K562 (cell line): Measurements from ENCODE around the gene KCNK1. TPM values are rescaled to one million over a fixed set of nuclear protein-coding genes. Genes with fewer than 3 reads are reported as not detected.

Source experiments
- CBX8 ChIP-seq: fragments of 200-600 bp; sonication (generic); IDR thresholded peaks from 2 replicates; pipeline ENCODE4 v1.6.1; 2012; ENCODE audit warnings: borderline replicate concordance, mixed run types, low read depth, mild to moderate bottlenecking, moderate library complexity, mixed read lengths, low read length, control low read depth, inconsistent platforms; ENCODE audit not compliant: poor library complexity, severe bottlenecking; ENCODE audit errors: extremely low read depth
- ELF1 ChIP-seq: fragments of 200-800 bp; sonication (Bioruptor generic); IDR thresholded peaks from 2 replicates; pipeline ENCODE4 v1.6.1; 2016; ENCODE audit warnings: missing genetic modification characterization, missing compliant biosample characterization
- ELK3 ChIP-seq: fragments of 450-650 bp; formaldehyde crosslinking; IDR thresholded peaks from 2 replicates; pipeline ENCODE4 v1.4.0; 2020; ENCODE audit warnings: mild to moderate bottlenecking
- ESRRB ChIP-seq: fragments of 250-450 bp; sonication (Bioruptor Pico); IDR thresholded peaks from 2 replicates; pipeline ENCODE4 v1.5.0; 2020; ENCODE audit warnings: mild to moderate bottlenecking, moderate library complexity, borderline replicate concordance
- FOXO4 ChIP-seq: fragments of 450-650 bp; formaldehyde crosslinking; IDR thresholded peaks from 2 replicates; pipeline ENCODE4 v1.4.0; 2020; ENCODE audit warnings: mild to moderate bottlenecking, moderate library complexity
- GABPB1 ChIP-seq: sonication (generic); formaldehyde crosslinking; IDR thresholded peaks from 2 replicates; pipeline ENCODE4 v1.8.0; 2022; ENCODE audit warnings: mild to moderate bottlenecking, missing genetic modification reagents
- HMBOX1 ChIP-seq: sonication (generic); IDR thresholded peaks from 2 replicates; pipeline ENCODE4 v1.6.1; 2016
- HNRNPL ChIP-seq: fragments of 200-400 bp; formaldehyde crosslinking; IDR thresholded peaks from 2 replicates; pipeline ENCODE4 v1.6.1; 2017; ENCODE audit warnings: low read depth, mild to moderate bottlenecking, low read length
- KLF16 ChIP-seq: IDR thresholded peaks from 2 replicates; pipeline ENCODE4 v1.6.1; 2016; ENCODE audit warnings: antibody characterized with exemption
- MCM7 ChIP-seq, 2 experiments: fragments of 450-650 bp; IDR thresholded peaks; 2 replicates each; pipeline ENCODE4 v1.6.1; 2016 to 2018
- NR2C1 ChIP-seq, 2 experiments: fragments of 450-650 bp; IDR thresholded peaks; 2 replicates each; pipeline ENCODE4 v1.6.1; 2017; ENCODE audit warnings: mild to moderate bottlenecking in 2 of 2, antibody characterized with exemption in 1 of 2, inconsistent platforms in 1 of 2, missing compliant biosample characterization in 1 of 2, missing genetic modification characterization in 1 of 2
- OTX1 ChIP-seq: fragments of 450-650 bp; formaldehyde crosslinking; IDR thresholded peaks from 2 replicates; pipeline ENCODE4 v1.4.0; 2022; ENCODE audit warnings: mild to moderate bottlenecking
- PTTG1 ChIP-seq: fragments of 450-650 bp; IDR thresholded peaks from 2 replicates; pipeline ENCODE4 v1.6.1; 2016; ENCODE audit warnings: low read depth, mild to moderate bottlenecking, missing genetic modification characterization, missing compliant biosample characterization
- RBM17 ChIP-seq: fragments of 200-400 bp; formaldehyde crosslinking; IDR thresholded peaks from 2 replicates; pipeline ENCODE4 v1.6.1; 2017; ENCODE audit warnings: low read depth, mild to moderate bottlenecking, low read length, borderline replicate concordance
- TAF15 ChIP-seq: fragments of 200-400 bp; formaldehyde crosslinking; IDR thresholded peaks from 2 replicates; pipeline ENCODE4 v1.6.1; 2017; ENCODE audit warnings: mild to moderate bottlenecking, low read depth, low read length, moderate library complexity
- TEAD2 ChIP-seq: fragments of 450-650 bp; IDR thresholded peaks from 2 replicates; pipeline ENCODE4 v1.6.1; 2016; ENCODE audit warnings: missing genetic modification characterization, control low read depth, missing compliant biosample characterization
- ZBTB2 ChIP-seq: fragments of 450-650 bp; IDR thresholded peaks from 2 replicates; pipeline ENCODE4 v1.6.1; 2016; ENCODE audit warnings: antibody characterized with exemption
- ZNF121 ChIP-seq: sonication (generic); formaldehyde crosslinking; conservative IDR thresholded peaks from 2 replicates; pipeline ENCODE4 v1.8.0; 2022; ENCODE audit warnings: missing genetic modification reagents
- ZNF217 ChIP-seq: sonication (generic); formaldehyde crosslinking; IDR thresholded peaks from 2 replicates; pipeline ENCODE4 v1.8.0; 2022; ENCODE audit warnings: mild to moderate bottlenecking, missing genetic modification reagents
- ZNF24 ChIP-seq: fragments of 450-650 bp; IDR thresholded peaks from 2 replicates; pipeline ENCODE4 v1.6.1; 2016
- ZNF263 ChIP-seq: sonication (generic); formaldehyde crosslinking; IDR thresholded peaks from 2 replicates; pipeline ENCODE4 v1.8.0; 2022; ENCODE audit warnings: mild to moderate bottlenecking, missing genetic modification reagents, borderline replicate concordance
- ZNF408 ChIP-seq: fragments of 250-450 bp; sonication (Bioruptor Pico); IDR thresholded peaks from 2 replicates; pipeline ENCODE4 v1.4.0; 2020; ENCODE audit warnings: low read depth, mild to moderate bottlenecking, moderate library complexity
- polyA plus RNA-seq, 8 experiments: library from polyadenylated mRNA; depleted of rRNA in 4 of 8; stranded (reverse) in 5 of 8; unstranded in 3 of 8; fragments of >200 nt; fragmentation: Nextera tagmentation in 2 of 8; fragmentation: Illumina TruSeq in 1 of 8; extraction: Ambion mirVana in 2 of 8; extraction: Trizol in 1 of 8; gene quantifications; 2 replicates each; pipeline versions ENCODE4 v1.2.1 to v1.2.3, GENCODE V29; 2011 to 2014; ENCODE audit warnings: inconsistent platforms in 1 of 8, missing spikeins in 1 of 8
- total RNA-seq, 7 experiments: library from RNA; depleted of rRNA in 6 of 7; stranded (reverse); fragments of >200 nt in 6 of 7; fragmentation: Illumina TruSeq in 2 of 7; extraction: Trizol in 2 of 7; gene quantifications; 2 replicates each; pipeline versions ENCODE4 v1.2.1 to v1.2.3, GENCODE V29; 2011 to 2021; ENCODE audit warnings: low replicate concordance in 1 of 7

KCNK1 gene
- total and polyA plus RNA-seq, 9 of the 15 experiments (the other 6 are each of a cell fraction or from before 2014, with no cell fraction given) = 3.1 to 22.7 (median 6.0) TPM

GRCh38 chr1:233665575-233666270 lies 51.8 kb downstream of the KCNK1 start (continued):
- TF ChIP-seq TEAD2 (tag) (peak; percentile 100), TAF15 (no peak), NR2C1 (IDR thresholded peaks at IDR 0.05) (peak; percentile 45), NR2C1 (tag; IDR thresholded peaks at IDR 0.05) (peak; percentile 99), KLF16 (peak; percentile 94), ZNF408 (CRISPR knock-in tag) (peak; percentile 89; the same call in 1 of the 2 replicates), OTX1 (peak; percentile 100), CBX8 (no peak), ZNF24 (peak; percentile 48; the same call in 1 of the 2 replicates), RBM17 (no peak), HNRNPL (peak; percentile 49; the same call in 1 of the 2 replicates), HMBOX1 (no peak), ELF1 (tag) (peak; percentile 83), GABPB1 (CRISPR knock-in tag) (no peak), FOXO4 (CRISPR knock-in tag) (peak; percentile 100), ZNF121 (no peak), MCM7 (IDR thresholded peaks at IDR 0.05) (no peak), PTTG1 (tag) (peak; percentile 100), ZBTB2 (peak; percentile 97), ESRRB (CRISPR knock-in tag) (peak; percentile 99), ELK3 (CRISPR knock-in tag) (peak; percentile 100), ZNF263 (CRISPR knock-in tag) (no peak; the same call in 1 of the 2 replicates), ZNF217 (CRISPR knock-in tag) (no peak)
